Measurements from ENCODE around the gene TMEM196.

GRCh38 chr7:19772306-19772705 lies 1.1 kb downstream of the TMEM196 start:
- TF ChIP-seq GATA2 (IDR thresholded peaks at IDR 0.05; ENCODE audit: low read depth, low read length) = no peak
- TF ChIP-seq GATA3 (IDR thresholded peaks at IDR 0.05; ENCODE audit: low read depth, low read length) = no peak
